ENCODE measurements around the gene KCNK3.

DNA sequence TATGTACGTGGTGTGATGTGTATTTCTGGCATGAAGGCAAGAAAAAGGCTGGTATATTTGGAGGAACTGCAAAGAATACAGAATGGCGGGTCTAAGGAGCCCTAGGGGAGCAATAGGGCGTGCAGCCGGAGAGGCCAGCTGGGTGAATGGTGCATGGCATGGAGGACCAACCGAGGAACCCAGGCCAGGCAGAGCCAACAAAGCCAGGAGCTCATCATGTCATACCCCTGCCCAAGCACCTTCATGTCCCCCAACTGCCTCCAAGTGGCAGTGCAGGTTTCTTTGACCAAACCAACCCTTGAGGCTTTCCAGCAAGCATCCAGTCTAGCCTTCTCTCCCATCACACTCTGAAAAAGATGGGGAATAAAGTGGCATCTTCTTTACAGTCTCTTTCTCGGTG, 8.9 kb upstream of the KCNK3 start:
- TF ChIP-seq, protein P1, sequence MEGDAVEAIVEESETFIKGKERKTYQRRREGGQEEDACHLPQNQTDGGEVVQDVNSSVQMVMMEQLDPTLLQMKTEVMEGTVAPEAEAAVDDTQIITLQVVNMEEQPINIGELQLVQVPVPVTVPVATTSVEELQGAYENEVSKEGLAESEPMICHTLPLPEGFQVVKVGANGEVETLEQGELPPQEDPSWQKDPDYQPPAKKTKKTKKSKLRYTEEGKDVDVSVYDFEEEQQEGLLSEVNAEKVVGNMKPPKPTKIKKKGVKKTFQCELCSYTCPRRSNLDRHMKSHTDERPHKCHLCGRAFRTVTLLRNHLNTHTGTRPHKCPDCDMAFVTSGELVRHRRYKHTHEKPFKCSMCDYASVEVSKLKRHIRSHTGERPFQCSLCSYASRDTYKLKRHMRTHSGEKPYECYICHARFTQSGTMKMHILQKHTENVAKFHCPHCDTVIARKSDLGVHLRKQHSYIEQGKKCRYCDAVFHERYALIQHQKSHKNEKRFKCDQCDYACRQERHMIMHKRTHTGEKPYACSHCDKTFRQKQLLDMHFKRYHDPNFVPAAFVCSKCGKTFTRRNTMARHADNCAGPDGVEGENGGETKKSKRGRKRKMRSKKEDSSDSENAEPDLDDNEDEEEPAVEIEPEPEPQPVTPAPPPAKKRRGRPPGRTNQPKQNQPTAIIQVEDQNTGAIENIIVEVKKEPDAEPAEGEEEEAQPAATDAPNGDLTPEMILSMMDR (IDR thresholded peaks at IDR 0.05): no peak
- no peak for TF ChIP-seq POLR2A (IDR thresholded peaks at IDR 0.05)
- no peak for TF ChIP-seq EP300 (IDR thresholded peaks at IDR 0.05; ENCODE audit: low read depth)
- TF ChIP-seq POLR2AphosphoS5 (IDR thresholded peaks at IDR 0.05): no peak
